Thymus (tissue), 11 donors: ENCODE results near the gene HARS1. TPM values are rescaled to one million over a fixed set of nuclear protein-coding genes. Genes with fewer than 3 reads are reported as not detected.

ENCODE experiments used
- DNase-seq, 9 donors: peaks; one replicate each; pipeline ENCODE4 v3.0.0-alpha.2; 2013; ENCODE audit warnings: low spot score in 9 of 9, low read depth in 6 of 9, missing footprints in 1 of 9
- H3K27ac ChIP-seq, 2 donors: one replicate each; pipeline ENCODE4 v1.5.1; 2013; ENCODE audit warnings: control low read depth in 1 of 2, low read depth in 1 of 2, low read length in 1 of 2, mild to moderate bottlenecking in 1 of 2, moderate library complexity in 1 of 2
- H3K27me3 ChIP-seq, 2 donors: one replicate each; pipeline ENCODE4 v1.5.1; 2013; ENCODE audit warnings: low read length in 1 of 2; ENCODE audit not compliant: control insufficient read depth in 2 of 2, insufficient read depth in 1 of 2
- H3K36me3 ChIP-seq, 2 donors: one replicate each; pipeline ENCODE4 v1.5.1; 2013; ENCODE audit warnings: low read length in 1 of 2, mild to moderate bottlenecking in 1 of 2, moderate library complexity in 1 of 2; ENCODE audit not compliant: control insufficient read depth in 2 of 2, insufficient read depth in 2 of 2
- H3K4me1 ChIP-seq, 2 donors: one replicate each; pipeline ENCODE4 v1.5.1; 2013; ENCODE audit warnings: low read length in 2 of 2; ENCODE audit not compliant: control insufficient read depth in 2 of 2, insufficient read depth in 2 of 2
- H3K4me3 ChIP-seq, 2 donors: one replicate each; pipeline ENCODE4 v1.5.1; 2013; ENCODE audit warnings: low read length in 2 of 2, control low read depth in 1 of 2, mild to moderate bottlenecking in 1 of 2
- H3K9me3 ChIP-seq, 2 donors: one replicate each; pipeline ENCODE4 v1.5.1; 2013; ENCODE audit warnings: low read length in 1 of 2, mild to moderate bottlenecking in 1 of 2; ENCODE audit not compliant: control insufficient read depth in 2 of 2, insufficient read depth in 1 of 2
- WGBS: extraction: QIAGEN DNeasy Blood & Tissue Kit; methylation state at CpG from one replicate; pipeline ENCODE4 v1.1.7; 2013; 5-methylcytosine and 5-hydroxymethylcytosine counted together
- polyA plus RNA-seq: library from polyadenylated mRNA; stranded (reverse); fragments of 200-250 nt; gene quantifications from one replicate; pipeline ENCODE4 v1.2.3, GENCODE V29; 2013
- total RNA-seq: library from RNA; stranded (reverse); fragments of 120-200 nt; gene quantifications from one replicate; pipeline ENCODE4 v1.2.4, GENCODE V29; 2013
- donor health status: healthy.

The HARS1 gene
- total and polyA plus RNA-seq, 2 donors = 45.4 to 58.8 TPM

DNA sequence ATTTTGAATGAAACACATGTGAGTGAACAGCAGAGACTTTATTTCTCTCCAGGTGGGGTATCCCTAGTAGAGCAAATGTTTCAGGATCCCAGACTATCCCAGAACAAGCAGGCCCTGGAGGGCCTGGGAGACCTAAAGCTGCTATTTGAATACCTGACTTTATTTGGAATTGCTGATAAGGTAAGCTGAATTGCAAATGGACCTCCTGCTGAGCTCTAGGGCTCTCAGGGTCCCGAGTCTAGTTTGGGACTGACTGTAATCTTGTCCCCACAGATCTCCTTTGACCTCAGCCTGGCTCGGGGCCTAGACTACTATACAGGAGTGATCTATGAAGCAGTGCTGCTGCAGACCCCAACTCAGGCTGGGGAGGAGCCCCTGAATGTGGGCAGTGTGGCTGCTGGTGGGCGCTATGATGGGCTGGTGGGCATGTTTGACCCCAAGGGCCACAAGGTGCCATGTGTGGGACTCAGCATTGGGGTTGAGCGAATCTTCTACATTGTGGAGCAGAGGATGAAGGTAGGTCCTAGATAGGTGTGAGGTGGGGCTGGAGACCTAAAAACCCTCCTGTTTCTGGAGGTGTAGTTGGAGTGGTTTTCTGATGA is 5.8 kb upstream of the HARS1 start:
- H3K27ac ChIP-seq = no peak overlapping the region
- 97% methylated on average over 4 of the region's 4 CpGs for WGBS
- peaks cover 4 to 10% of the 10 kb centered on the region in 2 donors for H3K4me1 ChIP-seq
- H3K27me3 ChIP-seq = no peaks in the 10 kb centered on the region
- H3K36me3 ChIP-seq = peaks cover 61 to 67% of the 10 kb centered on the region in 2 donors
- H3K9me3 ChIP-seq = no peaks in the 10 kb centered on the region
- no peak for DNase-seq
- no peak overlapping the region for H3K4me3 ChIP-seq

DNA sequence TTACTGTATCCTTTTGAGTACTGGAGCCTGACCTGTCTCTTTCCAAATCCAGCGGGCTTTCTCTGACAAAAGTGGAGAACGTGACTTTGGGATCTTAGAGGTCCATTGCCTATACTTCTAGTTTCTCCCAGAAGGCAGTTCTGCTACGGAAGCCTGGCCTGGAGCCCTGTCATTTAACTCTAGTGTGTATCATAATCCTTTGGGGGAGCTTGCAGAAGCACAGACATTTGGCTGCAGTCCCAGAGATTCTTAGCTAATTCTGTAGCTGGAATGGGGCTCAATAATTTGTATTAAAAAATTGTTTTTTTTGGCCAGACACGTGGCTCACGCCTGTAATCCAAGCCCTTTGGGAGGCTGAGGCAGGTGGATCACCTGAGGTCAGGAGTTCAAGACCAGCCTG is 3.1 kb upstream of the HARS1 start:
- Histone ChIP-seq H3K27ac (no peak overlapping the region), H3K9me3 (no peaks in the 10 kb centered on the region), H3K36me3 (peaks cover 59 to 65% of the 10 kb centered on the region in 2 donors), H3K27me3 (no peaks in the 10 kb centered on the region), H3K4me1 (peaks cover 6 to 8% of the 10 kb centered on the region in 2 donors), H3K4me3 (no peak overlapping the region)
- DNase-seq = no peak
- 94% methylated on average over 5 of the region's 5 CpGs for WGBS

DNA sequence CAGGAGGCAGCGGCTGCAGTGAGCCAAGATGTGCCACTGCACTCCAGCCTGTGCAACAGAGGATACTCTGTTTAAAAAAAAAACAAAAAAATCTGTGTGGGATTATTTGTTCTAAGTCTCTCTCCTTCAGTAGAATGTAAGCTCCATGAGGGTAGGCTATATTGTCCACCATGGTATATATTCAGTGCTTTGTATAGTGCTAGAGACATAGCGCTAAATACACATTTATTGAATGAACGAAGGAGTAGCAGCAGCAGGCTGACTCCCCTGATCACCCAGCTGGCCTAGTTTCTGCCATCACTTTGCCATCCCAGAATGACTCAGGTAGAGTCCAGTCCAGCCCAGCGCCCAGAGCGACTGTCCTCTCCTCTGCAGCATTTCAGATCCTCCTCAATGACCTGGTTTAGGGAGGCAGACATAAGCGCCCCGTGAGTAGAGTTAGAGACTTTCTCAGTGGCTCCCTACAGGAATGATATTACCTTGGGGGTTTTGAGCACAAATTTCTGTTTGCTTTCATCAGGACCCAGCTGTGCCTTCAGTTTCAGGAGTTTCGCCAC is 716 bp downstream of the HARS1 start:
- peaks cover 31 to 39% of the 10 kb centered on the region in 2 donors for H3K36me3 ChIP-seq
- H3K4me3 ChIP-seq = peak overlapping the region; percentile 96 to 97
- H3K27me3 ChIP-seq = no peaks in the 10 kb centered on the region
- H3K9me3 ChIP-seq = no peaks in the 10 kb centered on the region
- WGBS = 67% methylated on average over 8 of the region's 8 CpGs
- H3K4me1 ChIP-seq = peaks cover 6 to 8% of the 10 kb centered on the region in 2 donors
- no peak for DNase-seq
- peak overlapping the region in 1 of 2 donors; percentile 80 for H3K27ac ChIP-seq

DNA sequence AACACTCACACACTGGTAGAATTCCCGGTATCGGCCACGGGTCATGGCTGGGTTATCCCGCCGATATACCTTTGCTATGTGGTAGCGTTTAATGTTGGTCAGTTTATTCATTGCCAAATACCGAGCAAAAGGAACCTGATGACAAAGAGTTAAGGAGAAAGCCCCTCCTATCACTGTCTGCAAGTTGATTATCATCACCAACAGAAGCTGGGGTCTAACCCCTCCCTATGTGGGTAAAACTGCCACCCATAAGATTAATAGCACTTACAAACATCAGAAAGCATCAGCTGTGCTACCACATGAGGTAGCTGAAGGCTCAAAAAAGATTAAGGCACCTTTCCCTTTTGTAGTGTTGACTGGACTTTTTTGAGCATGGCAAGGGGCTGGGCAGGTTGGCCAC is 12.2 kb downstream of the HARS1 start:
- no peaks in the 10 kb centered on the region for H3K9me3 ChIP-seq
- no peaks in the 10 kb centered on the region for H3K27me3 ChIP-seq
- H3K4me3 ChIP-seq = no peak overlapping the region
- H3K27ac ChIP-seq = no peak overlapping the region
- no peak for DNase-seq
- 98% methylated on average over 7 of the region's 7 CpGs for WGBS
- H3K4me1 ChIP-seq = no peaks in the 10 kb centered on the region
- H3K36me3 ChIP-seq = peaks cover 62 to 70% of the 10 kb centered on the region in 2 donors

DNA sequence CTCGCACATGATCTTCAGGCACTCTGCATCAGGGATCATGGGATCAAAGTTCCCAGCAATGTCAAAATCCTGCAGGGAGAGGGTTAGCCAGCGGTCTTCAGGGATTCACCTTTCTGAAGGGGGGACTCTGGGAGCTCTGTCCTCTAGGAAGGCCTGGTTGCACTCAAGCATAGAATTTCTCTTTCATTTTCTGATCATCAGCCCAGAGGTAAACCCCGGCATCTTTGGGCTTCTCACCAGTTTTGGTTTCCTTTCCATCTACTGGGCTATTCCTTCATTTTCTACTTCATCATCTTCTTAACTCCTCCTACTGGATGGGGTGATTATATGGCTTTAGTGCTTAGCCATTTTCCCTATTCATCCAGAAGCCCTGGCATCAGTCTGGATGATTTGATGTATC is 13.2 kb downstream of the HARS1 start:
- Histone ChIP-seq H3K4me1 (no peaks in the 10 kb centered on the region), H3K27ac (no peak overlapping the region), H3K4me3 (no peak overlapping the region), H3K27me3 (no peaks in the 10 kb centered on the region), H3K9me3 (no peaks in the 10 kb centered on the region), H3K36me3 (peaks cover 70 to 76% of the 10 kb centered on the region in 2 donors)
- WGBS = 81% methylated on average over 3 of the region's 3 CpGs
- DNase-seq = no peak

DNA sequence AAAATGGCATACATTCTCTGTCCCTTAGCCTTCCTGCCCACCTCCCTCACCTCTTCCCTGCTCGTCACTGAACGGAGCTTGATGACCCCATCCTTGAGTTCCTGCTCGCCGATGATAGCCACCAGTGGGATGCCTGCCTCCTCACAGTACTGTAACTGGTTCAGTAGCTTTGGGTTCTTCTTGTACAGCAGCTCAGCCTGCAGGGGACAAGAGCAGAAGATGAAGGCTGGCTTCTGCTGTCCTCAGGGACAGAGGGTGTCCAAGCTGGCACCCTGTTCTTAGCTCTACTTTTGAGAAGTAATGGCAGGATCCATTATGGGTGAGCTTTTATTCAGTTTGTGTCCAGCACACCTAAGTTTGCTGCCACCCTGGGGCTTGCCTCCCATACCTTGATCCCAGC is 16.5 kb downstream of the HARS1 start:
- no peak for DNase-seq
- H3K4me1 ChIP-seq = no peaks in the 10 kb centered on the region
- no peak overlapping the region for H3K4me3 ChIP-seq
- no peaks in the 10 kb centered on the region for H3K9me3 ChIP-seq
- H3K27ac ChIP-seq = no peak overlapping the region
- no peaks in the 10 kb centered on the region for H3K27me3 ChIP-seq
- WGBS = over 99% methylated on average over 4 of the region's 4 CpGs
- peaks cover 71 to 77% of the 10 kb centered on the region in 2 donors for H3K36me3 ChIP-seq

DNA sequence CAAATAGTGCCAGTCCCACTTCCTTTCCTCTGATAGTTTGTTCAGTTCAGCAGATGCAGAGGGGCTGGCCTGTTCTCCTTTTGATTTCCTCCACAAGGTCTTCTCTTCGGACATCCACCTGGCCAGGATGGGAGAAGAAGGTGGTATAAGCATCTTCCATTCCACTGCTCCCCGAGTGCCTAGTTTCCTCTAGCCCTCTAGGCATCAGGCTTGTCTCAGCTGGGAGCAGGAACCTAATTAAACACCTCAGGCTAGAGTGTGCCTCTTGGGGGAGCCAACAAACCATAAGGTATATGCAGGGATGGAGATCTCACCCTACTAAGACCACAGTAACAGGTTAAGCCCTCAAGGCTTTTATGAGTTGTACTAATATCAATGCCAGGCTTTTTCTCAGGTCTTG is 17.0 kb downstream of the HARS1 start:
- no peaks in the 10 kb centered on the region for H3K9me3 ChIP-seq
- no peak overlapping the region for H3K4me3 ChIP-seq
- 98% methylated on average over 2 of the region's 2 CpGs for WGBS
- H3K4me1 ChIP-seq = no peaks in the 10 kb centered on the region
- no peaks in the 10 kb centered on the region for H3K27me3 ChIP-seq
- H3K36me3 ChIP-seq = peaks cover 71 to 77% of the 10 kb centered on the region in 2 donors
- H3K27ac ChIP-seq = no peak overlapping the region
- DNase-seq = no peak

DNA sequence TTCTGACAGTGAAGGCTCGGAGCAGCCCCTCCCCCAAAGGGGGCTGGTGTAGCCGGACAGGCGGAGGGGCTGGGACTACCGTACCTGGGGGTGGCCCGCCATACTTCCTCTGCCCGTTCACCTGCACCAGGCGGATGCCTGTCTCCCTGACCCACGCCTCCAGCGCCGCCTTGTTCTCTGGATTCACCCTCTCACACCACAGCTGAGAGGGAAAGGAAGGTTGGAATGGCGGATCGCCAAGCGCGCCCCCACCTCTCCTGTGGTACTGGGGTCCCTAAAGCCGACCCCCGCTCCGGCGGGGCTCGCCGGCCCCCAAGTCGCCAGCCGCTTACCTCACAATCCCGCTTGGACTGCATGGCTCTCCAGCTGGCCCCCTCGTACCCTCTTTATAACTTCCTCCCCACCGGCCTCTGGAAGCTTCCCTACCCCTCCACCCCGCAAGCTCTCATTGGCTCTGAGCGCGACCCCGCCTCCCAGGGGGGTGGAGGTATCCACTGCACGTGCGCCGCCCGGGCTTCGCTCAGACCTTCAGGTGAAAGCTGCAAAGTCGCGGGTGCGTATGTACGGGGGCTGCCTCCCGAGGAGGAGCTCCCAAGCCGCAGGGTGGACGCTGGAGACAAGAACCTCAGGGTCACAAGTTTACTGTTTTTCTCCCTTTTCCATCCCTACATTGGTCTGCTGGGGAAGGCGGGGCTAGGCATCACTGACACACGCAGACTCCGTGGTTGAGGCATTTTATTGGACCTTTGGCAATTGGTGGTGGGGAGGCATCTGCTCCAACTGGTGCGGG is 17.8 kb downstream of the HARS1 start, which contains the start of gene DND1:
Gene DND1, minus strand, starts transcription at position 390 of the 790 bp plus-strand sequence. Its CDS starts 34 bp downstream, at position 356.
- H3K4me3 ChIP-seq = no peak within 1 kb of the TSS
- 98% methylated on average over 45 of the region's 45 CpGs for WGBS
- no peak for DNase-seq

More for the DNA sequence above, 17.8 kb downstream of the HARS1 start, which contains the start of gene DND1:
- H3K27me3 ChIP-seq = no peaks in the 10 kb centered on the region
- H3K27ac ChIP-seq = no peak within 1 kb of the TSS
- H3K4me1 ChIP-seq = no peaks in the 10 kb centered on the region
- peaks cover 74 to 81% of the 10 kb centered on the region in 2 donors for H3K36me3 ChIP-seq
- no peaks in the 10 kb centered on the region for H3K9me3 ChIP-seq
